B cell (primary cell): ENCODE results near the gene TBC1D22A. TPM values are rescaled to one million over a fixed set of nuclear protein-coding genes. Genes with fewer than 3 reads are reported as not detected.

Source experiments
- ATAC-seq: fragments of 200-7000 bp; cut with Tn5 transposase; one replicate; pipeline ENCODE4 v1.10.0; 2021; ENCODE audit warnings: low read depth, mild to moderate bottlenecking, moderate number of reproducible peaks, moderate library complexity
- CTCF ChIA-PET: fragments of 350-600 bp; sonication (Branson Sonifier 250); formaldehyde crosslinking; loops from one replicate; lab custom pipeline; 2021; ENCODE audit warnings: antibody characterized with exemption, inconsistent platforms; lab: Charles Lee
- POLR2A ChIA-PET: fragments of 350-600 bp; sonication (Branson Sonifier 250); formaldehyde crosslinking; loops from one replicate; lab custom pipeline; 2021; ENCODE audit warnings: antibody characterized with exemption; lab: Charles Lee
- DNase-seq: peaks from one replicate; pipeline ENCODE4 v3.0.0; 2013
- H2AFZ ChIP-seq: 2 replicates; pipeline ENCODE4 v1.6.1; 2012; ENCODE audit warnings: mild to moderate bottlenecking, low read depth, low read length; ENCODE audit not compliant: insufficient read depth, poor library complexity, severe bottlenecking
- H3K27ac ChIP-seq, 2 donors: 1 replicate in 1 of 2; 2 replicates in 1 of 2; pipeline ENCODE4 v1.5.1; 2012 to 2013; ENCODE audit warnings: low read length in 2 of 2, mild to moderate bottlenecking in 2 of 2, moderate library complexity in 1 of 2
- H3K27me3 ChIP-seq, 4 experiments: fragments of 200-600 bp in 1 of 4; sonication (generic) in 1 of 4; replicated peaks in 1 of 4; 1 replicate in 2 of 4; 2 replicates in 2 of 4; pipeline versions ENCODE4 v1.6.1 to v1.7.0; 2013 to 2016; ENCODE audit warnings: low read length in 3 of 4, mild to moderate bottlenecking in 2 of 4, mixed read lengths in 1 of 4, moderate library complexity in 1 of 4; ENCODE audit not compliant: insufficient read depth in 4 of 4, control insufficient read depth in 3 of 4; ENCODE audit errors: control extremely low read depth in 1 of 4
- H3K36me3 ChIP-seq, 2 experiments: replicated peaks in 1 of 2; 1 replicate in 1 of 2; 2 replicates in 1 of 2; pipeline versions ENCODE4 v1.6.1 to v1.7.1; 2013; ENCODE audit warnings: low read length in 1 of 2; ENCODE audit not compliant: insufficient read depth in 2 of 2, control insufficient read depth in 1 of 2; ENCODE audit errors: control extremely low read depth in 1 of 2, extremely low read depth in 1 of 2
- H3K4me1 ChIP-seq, 2 donors: fragments of 200-600 bp in 1 of 2; sonication (generic) in 1 of 2; 1 replicate in 1 of 2; 2 replicates in 1 of 2; pipeline versions ENCODE4 v1.5.1 to v1.6.1; 2013 to 2017; ENCODE audit warnings: low read length in 2 of 2; ENCODE audit not compliant: control insufficient read depth in 2 of 2, insufficient read depth in 2 of 2
- H3K4me2 ChIP-seq: replicated peaks from 2 replicates; pipeline ENCODE3; 2012; ENCODE audit warnings: mild to moderate bottlenecking, low read depth, low read length; ENCODE audit not compliant: poor library complexity, severe bottlenecking
- H3K4me3 ChIP-seq, 5 experiments: fragments of 200-600 bp in 1 of 5; sonication (generic) in 1 of 5; 1 replicate in 3 of 5; 2 replicates in 2 of 5; pipeline versions ENCODE4 v1.5.1 to v1.7.0; 2011 to 2016; ENCODE audit warnings: low read length in 4 of 5, mild to moderate bottlenecking in 4 of 5, low read depth in 2 of 5, control low read depth in 1 of 5, moderate library complexity in 1 of 5; ENCODE audit not compliant: insufficient read depth in 1 of 5; ENCODE audit errors: control extremely low read depth in 1 of 5, extremely low read depth in 1 of 5
- H3K79me2 ChIP-seq: fragments of 200-600 bp; sonication (generic); one replicate; pipeline ENCODE4 v1.6.0; 2016; ENCODE audit warnings: low read length; ENCODE audit not compliant: control insufficient read depth, insufficient read depth
- H3K9ac ChIP-seq: fragments of 200-600 bp; sonication (generic); 2 replicates; pipeline ENCODE4 v1.6.1; 2017; ENCODE audit warnings: mild to moderate bottlenecking, low read length, moderate library complexity
- H3K9me3 ChIP-seq, 3 donors: one replicate each; pipeline versions ENCODE4 v1.6.1 to v1.7.1; 2013; ENCODE audit warnings: low read length in 2 of 3; ENCODE audit not compliant: control insufficient read depth in 2 of 3, insufficient read depth in 1 of 3; ENCODE audit errors: control extremely low read depth in 1 of 3
- H4K20me1 ChIP-seq: 2 replicates; pipeline ENCODE4 v1.6.0; 2012; ENCODE audit warnings: mild to moderate bottlenecking, low read length; ENCODE audit not compliant: insufficient read depth, control insufficient read depth, poor library complexity, severe bottlenecking
- H3K27ac Mint-ChIP-seq: one replicate; pipeline ENCODE4 v1.8.0; 2021; ENCODE audit warnings: mixed read lengths
- H3K27me3 Mint-ChIP-seq: one replicate; pipeline ENCODE4 v1.8.0; 2021; ENCODE audit warnings: mixed read lengths
- H3K4me1 Mint-ChIP-seq: one replicate; pipeline ENCODE4 v1.8.0; 2021; ENCODE audit warnings: mixed read lengths
- H3K4me3 Mint-ChIP-seq: one replicate; pipeline ENCODE4 v1.8.0; 2021; ENCODE audit warnings: mixed read lengths
- H3K9me3 Mint-ChIP-seq: one replicate; pipeline ENCODE4 v1.8.0; 2022; ENCODE audit warnings: mixed read lengths; ENCODE audit not compliant: insufficient read depth
- CTCF ChIP-seq: fragments of 200-600 bp; IDR thresholded peaks from one replicate; pipeline ENCODE4 v1.8.0; 2022; ENCODE audit warnings: antibody characterized with exemption, mild to moderate bottlenecking
- EZH2 ChIP-seq: IDR thresholded peaks from 2 replicates; pipeline ENCODE4 v1.6.1; 2012; ENCODE audit warnings: borderline replicate concordance, low read depth, mild to moderate bottlenecking, moderate library complexity, low read length; ENCODE audit not compliant: insufficient read depth, poor library complexity, severe bottlenecking
- WGBS: methylation state at CpG from one replicate; pipeline ENCODE4 v1.1.5; 2013; ENCODE audit warnings: missing lambda C conversion rate; ENCODE audit not compliant: insufficient coverage; 5-methylcytosine and 5-hydroxymethylcytosine counted together
- intact Hi-C: fragments of 100-400 bp; cut with micrococcal nuclease; formaldehyde crosslinking; loops from one replicate; pipeline ENCODE4 v1.10.0; 2022
- polyA plus RNA-seq: library from polyadenylated mRNA; depleted of rRNA; stranded (reverse); fragments of >200 nt; gene quantifications from 2 replicates; pipeline ENCODE4 v1.2.3, GENCODE V29; 2012
- total RNA-seq, 2 donors: library from RNA; stranded (reverse); fragments of 120-200 nt in 1 of 2; gene quantifications; 1 replicate in 1 of 2; 2 replicates in 1 of 2; pipeline versions ENCODE4 v1.2.3 to v1.2.4, GENCODE V29; 2013 to 2022

The TBC1D22A gene
- total and polyA plus RNA-seq, 2 donors (not counting 1 experiment from before 2014, with no cell fraction given) = 73.8 to 128 TPM

GRCh38 chr22:46769706-46770105 is 7.3 kb downstream of the TBC1D22A start:
- no peaks in the 10 kb centered on the region for H3K9me3 Mint-ChIP-seq
- 73% methylated on average over 4 of the region's 6 CpGs for WGBS
- H3K4me2 ChIP-seq = peak overlapping the region; percentile 92
- H2AFZ ChIP-seq = no peak overlapping the region
- H4K20me1 ChIP-seq = peaks cover 5% of the 10 kb centered on the region
- intact Hi-C loops = loop anchor here (1.0 kb wide), 1 partner anchor 182 kb away; no protein-coding TSS in a partner anchor
- no peaks in the 10 kb centered on the region for H3K9me3 ChIP-seq
- H3K4me1 ChIP-seq = peaks cover 87 to 93% of the 10 kb centered on the region in 2 donors
- no peaks in the 10 kb centered on the region for H3K27me3 ChIP-seq
- ChIA-PET POLR2A (interaction anchor here (1.3 to 1.8 kb wide), 2 partner anchors 10 to 11 kb away, joined by 3 to 5 read pairs; no protein-coding TSS in a partner anchor), CTCF (interaction anchor here (1.0 to 5.3 kb wide), 5 partner anchors 12 to 206 kb away, joined by 4 to 52 read pairs (median 7); no protein-coding TSS in a partner anchor)
- H3K27ac Mint-ChIP-seq = peak overlapping the region; percentile 99
- H3K4me3 Mint-ChIP-seq = peak overlapping the region; percentile 91
- peak overlapping the region; percentile 53 for H3K9ac ChIP-seq
- H3K27ac ChIP-seq = peak overlapping the region; percentile 92 to 97
- peak overlapping the region in 3 of 5 experiments; percentile 15 to 60 (median 27) for H3K4me3 ChIP-seq
- peaks cover 1 to 20% of the 10 kb centered on the region in 2 experiments for H3K36me3 ChIP-seq
- H3K79me2 ChIP-seq = peaks cover 84% of the 10 kb centered on the region
- peaks cover 86% of the 10 kb centered on the region for H3K4me1 Mint-ChIP-seq
- DNase-seq (no peak), ATAC-seq (no peak)
- no peak for TF ChIP-seq EZH2
- TF ChIP-seq CTCF = no peak
- no peaks in the 10 kb centered on the region for H3K27me3 Mint-ChIP-seq

- WGBS = 87% methylated on average over 14 of the region's 14 CpGs
- peak overlapping the region; percentile 53 for H3K9ac ChIP-seq
Observed at GRCh38 chr22:46770151-46770641, 7.7 kb downstream of the TBC1D22A start.

More at GRCh38 chr22:46770151-46770641, 7.7 kb downstream of the TBC1D22A start:
- Mint-ChIP-seq H3K27me3 (no peaks in the 10 kb centered on the region), H3K9me3 (no peaks in the 10 kb centered on the region), H3K27ac (peak overlapping the region; percentile 99), H3K4me1 (peaks cover 86% of the 10 kb centered on the region), H3K4me3 (peak overlapping the region; percentile 91)
- Histone ChIP-seq H3K9me3 (no peaks in the 10 kb centered on the region), H3K27me3 (no peaks in the 10 kb centered on the region), H4K20me1 (peaks cover 10% of the 10 kb centered on the region), H3K36me3 (peaks cover 1 to 15% of the 10 kb centered on the region in 2 experiments), H3K4me2 (peak overlapping the region; percentile 92), H3K4me1 (peaks cover 87 to 93% of the 10 kb centered on the region in 2 donors), H3K27ac (peak overlapping the region; percentile 92 to 97), H3K4me3 (peak overlapping the region in 4 of 5 experiments; percentile 15 to 60 (median 22)), H2AFZ (no peak overlapping the region), H3K79me2 (peaks cover 80% of the 10 kb centered on the region)
- ATAC-seq = no peak
- intact Hi-C loops = no loop called here
- DNase-seq = no peak
- ChIA-PET CTCF (interaction anchor here (1.1 to 5.3 kb wide), 5 partner anchors 8 to 207 kb away, joined by 4 to 52 read pairs (median 9); partner anchors contain the start of gene TBC1D22A), POLR2A (interaction anchor here (0.9 to 1.8 kb wide), 2 partner anchors 8 to 11 kb away, joined by 3 to 5 read pairs; partner anchors contain the start of gene TBC1D22A)
- TF ChIP-seq CTCF (no peak), EZH2 (no peak)
